Pancreas (tissue), 10 donors: Measurements from ENCODE around the gene PNPLA8. TPM values are rescaled to one million over a fixed set of nuclear protein-coding genes. Genes with fewer than 3 reads are reported as not detected.

ENCODE experiments used
- ATAC-seq, 4 donors: fragments of 200-7000 bp; cut with Tn5 transposase; one replicate each; pipeline versions ENCODE4 v1.8.0 to v1.9.1; 2020; ENCODE audit warnings: mild to moderate bottlenecking in 4 of 4, moderate library complexity in 4 of 4
- DNase-seq, 6 donors: peaks; one replicate each; pipeline ENCODE4 v3.0.0-alpha.2; 2020
- FAIRE-seq: peaks from 2 replicates; lab custom pipeline; 2012; peaks lifted over from hg19 to GRCh38; lab: Jason Lieb, UNC
- H3K27ac ChIP-seq, 4 donors: fragments of 200-600 bp; sonication (generic); 1 replicate in 3 of 4; 2 replicates in 1 of 4; pipeline versions ENCODE4 v1.5.0 to v1.8.0; 2020
- H3K27me3 ChIP-seq, 4 donors: fragments of 200-600 bp; one replicate each; pipeline ENCODE4 v1.8.0; 2021
- H3K36me3 ChIP-seq, 3 donors: fragments of 200-600 bp; sonication (generic) in 1 of 3; one replicate each; pipeline versions ENCODE4 v1.5.0 to v1.8.0; 2020 to 2021
- H3K4me1 ChIP-seq, 3 donors: fragments of 200-600 bp; one replicate each; pipeline ENCODE4 v1.8.0; 2021
- H3K4me3 ChIP-seq, 4 donors: fragments of 200-600 bp; sonication (generic) in 2 of 4; one replicate each; pipeline versions ENCODE4 v1.5.0 to v1.8.0; 2020 to 2021
- H3K9me3 ChIP-seq, 4 donors: fragments of 200-600 bp; one replicate each; pipeline ENCODE4 v1.8.0; 2021
- CTCF ChIP-seq, 4 donors: fragments of 200-600 bp; sonication (generic) in 3 of 4; IDR thresholded peaks; one replicate each; pipeline versions ENCODE4 v1.5.0 to v1.8.0; 2021; ENCODE audit warnings: antibody characterized with exemption in 4 of 4
- WGBS, 2 donors: extraction: QIAGEN DNeasy Blood & Tissue Kit; methylation state at CpG; one replicate each; pipeline ENCODE4 v1.1.7; 2013; 5-methylcytosine and 5-hydroxymethylcytosine counted together
- intact Hi-C, 3 donors: fragments of 100-400 bp; cut with DNase I; formaldehyde crosslinking; loops; one replicate each; pipeline versions ENCODE4 v1.11.1 to v1.14.2; 2022
- polyA plus RNA-seq, 2 donors: library from polyadenylated mRNA; stranded (reverse); fragments of 200-250 nt; gene quantifications; one replicate each; pipeline ENCODE4 v1.2.3, GENCODE V29; 2013
- total RNA-seq, 6 donors: library from RNA; stranded (reverse); fragmentation: NEBNext Ultra II Directional in 4 of 6; extraction: Animal tissue kit (Norgen Biotek cat#: 25700) in 4 of 6; gene quantifications; one replicate each; pipeline versions ENCODE4 v1.2.1 to v1.2.4, GENCODE V29; 2021 to 2023
- donor health status: healthy with polysubstance abuse.
- donor health status: DM: no; HTN: no; CAD: no; lungs with moderate emphysema.
- donor health status: DM: no; HTN: no; CAD: no.
- donor health status: control.
- donor health status: control.
- donor health status: Bipolar disorder and iron deficiency.
- donor health status: DM: yes; HTN: yes; CAD: no.
- donor health status: DM: no; HTN: no; CAD: no.
- donor health status: DM: no; HTN: no; CAD: no.
- donor health status: DM: yes; HTN: yes; CAD: no.

PNPLA8 gene
- total and polyA plus RNA-seq, 8 donors, result 5.2 to 13.4 (median 10.1) TPM

GRCh38 chr7:108569381-108570145, 43.6 kb upstream of the PNPLA8 start, which contains the start of the genes DNAJB9 and THAP5:
TSS of gene DNAJB9 (plus strand) at chr7:108569874. CDS start at chr7:108571727, 1,853 bp downstream.
TSS of gene THAP5 (minus strand) at chr7:108569706. CDS start at chr7:108569569, 137 bp downstream.
- peak; percentile 67 for FAIRE-seq
- peaks cover 4 to 10% (median 8%) of the 10 kb centered on the region in 3 donors for H3K36me3 ChIP-seq
- no peaks in the 10 kb centered on the region for H3K27me3 ChIP-seq
- intact Hi-C loops, result no loop called here
- H3K27ac ChIP-seq, result peak within 1 kb of the TSS; percentile 93 to 96 (median 96)
- no peak for TF ChIP-seq CTCF (IDR thresholded peaks at IDR 0.05)
- ATAC-seq, result peak; percentile 91 to 96 (median 93)
- H3K4me1 ChIP-seq, result peaks cover 9 to 34% (median 28%) of the 10 kb centered on the region in 3 donors
- peak within 1 kb of the TSS; percentile 60 to 89 (median 72) for H3K4me3 ChIP-seq
- WGBS, 2 donors, result 0% methylated on average over 65 of the region's 65 CpGs
- no peaks in the 10 kb centered on the region for H3K9me3 ChIP-seq
- peak; percentile 95 to 99 (median 99) for DNase-seq

GRCh38 chr7:108568801-108569380, 43.0 kb upstream of the PNPLA8 start:
- Histone ChIP-seq H3K27me3 (no peaks in the 10 kb centered on the region), H3K4me3 (peak overlapping the region; percentile 60 to 89 (median 72)), H3K4me1 (peaks cover 9 to 28% (median 21%) of the 10 kb centered on the region in 3 donors), H3K36me3 (peaks cover 4 to 16% (median 8%) of the 10 kb centered on the region in 3 donors), H3K9me3 (no peaks in the 10 kb centered on the region), H3K27ac (peak overlapping the region; percentile 93 to 96 (median 96))
- 3 to 4% methylated on average over 24 of the region's 24 CpGs for WGBS, 2 donors
- peak in 1 of 6 donors; percentile 15 for DNase-seq
- no peak for FAIRE-seq
- ATAC-seq, result no peak
- intact Hi-C loops, result no loop called here
- no peak for TF ChIP-seq CTCF (IDR thresholded peaks at IDR 0.05)

GRCh38 chr7:108565987-108566386, 40.1 kb upstream of the PNPLA8 start:
- intact Hi-C loops, result no loop called here

GRCh38 chr7:108561047-108561619, 35.2 kb upstream of the PNPLA8 start:
- Histone ChIP-seq H3K36me3 (peaks cover 0 to 7% (median 0%) of the 10 kb centered on the region in 3 donors), H3K27me3 (no peaks in the 10 kb centered on the region), H3K9me3 (no peaks in the 10 kb centered on the region), H3K4me3 (no peak overlapping the region), H3K4me1 (no peaks in the 10 kb centered on the region), H3K27ac (no peak overlapping the region)
- intact Hi-C loops, result no loop called here
- no peak for FAIRE-seq
- no peak for ATAC-seq
- DNase-seq, result no peak
- 95 to 98% methylated on average over 4 of the region's 4 CpGs for WGBS, 2 donors
- no peak for TF ChIP-seq CTCF (IDR thresholded peaks at IDR 0.05)

More at GRCh38 chr7:108565987-108566386, 40.1 kb upstream of the PNPLA8 start:
- FAIRE-seq (no peak), ATAC-seq (no peak), DNase-seq (no peak)
- no peak overlapping the region for H3K4me3 ChIP-seq
- H3K27me3 ChIP-seq, result no peaks in the 10 kb centered on the region
- no peak for TF ChIP-seq CTCF (IDR thresholded peaks at IDR 0.05)
- H3K27ac ChIP-seq, result no peak overlapping the region
- peaks cover 9 to 14% (median 11%) of the 10 kb centered on the region in 3 donors for H3K4me1 ChIP-seq
- H3K36me3 ChIP-seq, result peaks cover 0 to 7% (median 0%) of the 10 kb centered on the region in 3 donors
- H3K9me3 ChIP-seq, result no peaks in the 10 kb centered on the region
